GM12801 (cell line): Measurements from ENCODE around the gene ATAT1.

Experiments used
- CTCF ChIP-seq: IDR thresholded peaks from one replicate; pipeline ENCODE4 v1.5.1; 2011; ENCODE audit warnings: control low read depth; ENCODE audit not compliant: insufficient read length; ENCODE audit errors: extremely low read depth

Gene ATAT1

GRCh38 chr6:30685157-30686008, 58.7 kb downstream of the ATAT1 start:
- TF ChIP-seq CTCF = no peak

- no peak for TF ChIP-seq CTCF
Observed at GRCh38 chr6:30686009-30686907, 59.6 kb downstream of the ATAT1 start, which contains the start of gene PPP1R18. PPP1R18 (minus strand) TSS chr6:30686645; CDS start chr6:30686018, 627 bp downstream.

- no peak for TF ChIP-seq CTCF
Observed at GRCh38 chr6:30686908-30687658, 60.4 kb downstream of the ATAT1 start.

GRCh38 chr6:30687659-30688431, 61.2 kb downstream of the ATAT1 start:
- no peak for TF ChIP-seq CTCF

- no peak for TF ChIP-seq CTCF
Observed at GRCh38 chr6:30688569-30688968, 61.9 kb downstream of the ATAT1 start.

GRCh38 chr6:30689022-30689865, 62.6 kb downstream of the ATAT1 start:
- TF ChIP-seq CTCF = no peak
